PC-3 (cell line): ENCODE measurements around the gene MKX. TPM values are rescaled to one million over a fixed set of nuclear protein-coding genes. Genes with fewer than 3 reads are reported as not detected.

ENCODE experiments used
- ATAC-seq: fragments of 200-7000 bp; cut with Tn5 transposase; 2 replicates; pipeline ENCODE4 v1.9.1; 2020; ENCODE audit warnings: mild to moderate bottlenecking, moderate library complexity
- BruUV-seq: library from RNA; stranded (reverse); fragments of 400-500 nt; replicated peaks from 2 replicates; lab custom pipeline; 2021; lab: Mats Ljungman, UMichigan
- CTCF ChIA-PET: fragments of 300-600 bp; sonication (Branson Sonifier 250); formaldehyde crosslinking; loops from one replicate; lab custom pipeline; 2022; ENCODE audit warnings: antibody characterized with exemption; lab: Charles Lee
- POLR2A ChIA-PET: fragments of 300-600 bp; sonication (Branson Sonifier 250); formaldehyde crosslinking; loops from one replicate; lab custom pipeline; 2022; ENCODE audit warnings: antibody characterized with exemption; ENCODE audit not compliant: unreplicated experiment; lab: Charles Lee
- DNase-seq: peaks from one replicate; pipeline ENCODE4 v3.0.0-alpha.2; 2015
- H2AFZ ChIP-seq: fragments of 300-600 bp; sonication (generic); 2 replicates; pipeline ENCODE4 v1.6.0; 2016; ENCODE audit warnings: antibody characterized with exemption, low read length
- H3F3A ChIP-seq: fragments of 300-600 bp; sonication (generic); one replicate; pipeline ENCODE4 v1.6.0; 2017; ENCODE audit warnings: antibody characterized with exemption, low read length, control low read depth, mild to moderate bottlenecking; ENCODE audit not compliant: unreplicated experiment
- H3K27ac ChIP-seq: fragments of 300-600 bp; sonication (generic); 2 replicates; pipeline ENCODE4 v1.5.1; 2016; ENCODE audit warnings: mild to moderate bottlenecking, low read length
- H3K27me3 ChIP-seq: fragments of 300-600 bp; sonication (generic); 2 replicates; pipeline ENCODE4 v1.6.1; 2016; ENCODE audit warnings: low read length, mixed read lengths
- H3K36me3 ChIP-seq: fragments of 300-600 bp; sonication (generic); 2 replicates; pipeline ENCODE4 v1.6.1; 2016; ENCODE audit warnings: low read depth, mixed run types, low read length, mixed read lengths
- H3K4me1 ChIP-seq: fragments of 300-600 bp; sonication (generic); 2 replicates; pipeline ENCODE4 v1.5.1; 2016; ENCODE audit warnings: low read length; ENCODE audit not compliant: insufficient read depth
- H3K4me2 ChIP-seq: fragments of 300-600 bp; sonication (generic); 2 replicates; pipeline ENCODE4 v1.6.0; 2016; ENCODE audit warnings: low read length
- H3K4me3 ChIP-seq: fragments of 300-600 bp; sonication (generic); 2 replicates; pipeline ENCODE4 v1.5.1; 2016; ENCODE audit warnings: mild to moderate bottlenecking, low read length, mixed read lengths
- H3K79me2 ChIP-seq: fragments of 300-600 bp; sonication (generic); 2 replicates; pipeline ENCODE4 v1.6.1; 2017; ENCODE audit warnings: low read length, mixed read lengths
- H3K9ac ChIP-seq: fragments of 300-600 bp; sonication (generic); 2 replicates; pipeline ENCODE4 v1.6.0; 2016; ENCODE audit warnings: mild to moderate bottlenecking, low read length
- H3K9me2 ChIP-seq: fragments of 300-600 bp; sonication (generic); replicated peaks from 2 replicates; pipeline ENCODE4 v1.6.1; 2016; ENCODE audit warnings: mixed run types, low read length, mixed read lengths
- H3K9me3 ChIP-seq: fragments of 300-600 bp; sonication (generic); 2 replicates; pipeline ENCODE4 v1.6.1; 2016; ENCODE audit warnings: low read length, mixed read lengths
- H4K20me1 ChIP-seq: fragments of 300-600 bp; sonication (generic); 2 replicates; pipeline ENCODE4 v1.6.1; 2016; ENCODE audit warnings: low read length, mixed read lengths
- EZH2 ChIP-seq: fragments of 300-600 bp; sonication (generic); IDR thresholded peaks from one replicate; pipeline ENCODE4 v1.6.1; 2017; ENCODE audit warnings: antibody characterized with exemption, mild to moderate bottlenecking, low read length; ENCODE audit not compliant: unreplicated experiment
- EZH2phosphoT487 ChIP-seq: fragments of 300-600 bp; sonication (generic); IDR thresholded peaks from 2 replicates; pipeline ENCODE4 v1.6.1; 2018; ENCODE audit warnings: mild to moderate bottlenecking, antibody characterized with exemption, low read length, borderline replicate concordance
- intact Hi-C: fragments of 100-400 bp; cut with micrococcal nuclease; formaldehyde crosslinking; loops from 2 replicates; pipeline ENCODE4 v1.9.0; 2023
- total RNA-seq: library from RNA; depleted of rRNA; stranded (reverse); fragments of >200 nt; gene quantifications from 2 replicates; pipeline ENCODE4 v1.2.3, GENCODE V29; 2014
- TF ChIP-seq, protein P1 (sequence below): fragments of 300-600 bp; sonication (generic); conservative IDR thresholded peaks from 2 replicates; pipeline ENCODE4 v1.5.1; 2017; ENCODE audit warnings: antibody characterized with exemption, low read depth, mild to moderate bottlenecking, low read length

MKX gene
- total RNA-seq, 1 experiment from 2014 or later: 3.5 TPM

- no peaks in the 10 kb centered on the region for H3K79me2 ChIP-seq
- no peaks in the 10 kb centered on the region for H3K9me2 ChIP-seq
- POLR2A ChIA-PET: no interaction called here
- no peaks in the 10 kb centered on the region for H3K27me3 ChIP-seq
- no peak for ATAC-seq
- no peak overlapping the region for H3K9ac ChIP-seq
- DNase-seq: no peak
- H3K4me3 ChIP-seq: no peak overlapping the region
- BruUV-seq: no TSS peak
- no peaks in the 10 kb centered on the region for H3K4me1 ChIP-seq
- H3K36me3 ChIP-seq: no peaks in the 10 kb centered on the region
- no peak overlapping the region for H3K4me2 ChIP-seq
- H3K27ac ChIP-seq: no peak overlapping the region
- TF ChIP-seq, protein P1, sequence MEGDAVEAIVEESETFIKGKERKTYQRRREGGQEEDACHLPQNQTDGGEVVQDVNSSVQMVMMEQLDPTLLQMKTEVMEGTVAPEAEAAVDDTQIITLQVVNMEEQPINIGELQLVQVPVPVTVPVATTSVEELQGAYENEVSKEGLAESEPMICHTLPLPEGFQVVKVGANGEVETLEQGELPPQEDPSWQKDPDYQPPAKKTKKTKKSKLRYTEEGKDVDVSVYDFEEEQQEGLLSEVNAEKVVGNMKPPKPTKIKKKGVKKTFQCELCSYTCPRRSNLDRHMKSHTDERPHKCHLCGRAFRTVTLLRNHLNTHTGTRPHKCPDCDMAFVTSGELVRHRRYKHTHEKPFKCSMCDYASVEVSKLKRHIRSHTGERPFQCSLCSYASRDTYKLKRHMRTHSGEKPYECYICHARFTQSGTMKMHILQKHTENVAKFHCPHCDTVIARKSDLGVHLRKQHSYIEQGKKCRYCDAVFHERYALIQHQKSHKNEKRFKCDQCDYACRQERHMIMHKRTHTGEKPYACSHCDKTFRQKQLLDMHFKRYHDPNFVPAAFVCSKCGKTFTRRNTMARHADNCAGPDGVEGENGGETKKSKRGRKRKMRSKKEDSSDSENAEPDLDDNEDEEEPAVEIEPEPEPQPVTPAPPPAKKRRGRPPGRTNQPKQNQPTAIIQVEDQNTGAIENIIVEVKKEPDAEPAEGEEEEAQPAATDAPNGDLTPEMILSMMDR: no peak
- TF ChIP-seq EZH2: no peak
- H3F3A ChIP-seq: no peaks in the 10 kb centered on the region
- H2AFZ ChIP-seq: no peak overlapping the region
- CTCF ChIA-PET: no interaction called here
- no peaks in the 10 kb centered on the region for H3K9me3 ChIP-seq
- no peaks in the 10 kb centered on the region for H4K20me1 ChIP-seq
- intact Hi-C loops: no loop called here
Observed at GRCh38 chr10:27644307-27644939, 101.2 kb downstream of the MKX start.

GRCh38 chr10:27643301-27643700, 102.3 kb downstream of the MKX start:
- TF ChIP-seq EZH2: no peak
- TF ChIP-seq EZH2phosphoT487: no peak
- TF ChIP-seq, protein P1: no peak
- no TSS peak for BruUV-seq
- POLR2A ChIA-PET: no interaction called here

GRCh38 chr10:27642023-27642589, 103.5 kb downstream of the MKX start:
- H3K9me3 ChIP-seq: no peaks in the 10 kb centered on the region
- no peaks in the 10 kb centered on the region for H3K27me3 ChIP-seq
- no peaks in the 10 kb centered on the region for H4K20me1 ChIP-seq
- BruUV-seq: no TSS peak
- no peak overlapping the region for H3K4me3 ChIP-seq
- no peak overlapping the region for H3K9ac ChIP-seq
- CTCF ChIA-PET: no interaction called here
- TF ChIP-seq EZH2phosphoT487 (no peak), EZH2 (no peak)
- TF ChIP-seq, protein P1: no peak
- no peak overlapping the region for H3K4me2 ChIP-seq
- H3K36me3 ChIP-seq: no peaks in the 10 kb centered on the region
- no peaks in the 10 kb centered on the region for H3K9me2 ChIP-seq
- no peak overlapping the region for H2AFZ ChIP-seq
- no peaks in the 10 kb centered on the region for H3K79me2 ChIP-seq
- H3K27ac ChIP-seq: no peak overlapping the region
- no peaks in the 10 kb centered on the region for H3K4me1 ChIP-seq
- intact Hi-C loops: no loop called here
- no peaks in the 10 kb centered on the region for H3F3A ChIP-seq
- DNase-seq (no peak), ATAC-seq (no peak)
- POLR2A ChIA-PET: no interaction called here

More at GRCh38 chr10:27643301-27643700, 102.3 kb downstream of the MKX start:
- Histone ChIP-seq H3K4me1 (no peaks in the 10 kb centered on the region), H3K27ac (no peak overlapping the region), H4K20me1 (no peaks in the 10 kb centered on the region), H3K9ac (no peak overlapping the region), H3K79me2 (no peaks in the 10 kb centered on the region), H3K4me3 (no peak overlapping the region), H3K27me3 (no peaks in the 10 kb centered on the region), H3K9me3 (no peaks in the 10 kb centered on the region), H2AFZ (no peak overlapping the region), H3K4me2 (no peak overlapping the region), H3F3A (no peaks in the 10 kb centered on the region), H3K9me2 (no peaks in the 10 kb centered on the region), H3K36me3 (no peaks in the 10 kb centered on the region)
- no peak for ATAC-seq
- no peak for DNase-seq
- intact Hi-C loops: no loop called here
- CTCF ChIA-PET: no interaction called here
